Stimulated activated CD8-positive, alpha-beta memory T cell treated with anti-CD3 and anti-CD28 coated beads, Interleukin-7, amount 100 ng/mL, for 4 hours (primary cell): ENCODE results near the gene APOA5.
"Not testable (repeated sequence)": the region's sequence is repeated elsewhere in the genome, so short reads cannot be mapped to it uniquely, and the experiment has no call there.

ENCODE experiments used
- DNase-seq, 2 donors: peaks; one replicate each; pipeline ENCODE4 v3.0.0-alpha.2; 2020; ENCODE audit warnings: low read depth in 2 of 2

APOA5 gene

GRCh38 chr11:116827461-116827860 is 35.8 kb upstream of the APOA5 start:
- DNase-seq: no peak

GRCh38 chr11:116826751-116827431 is 35.2 kb upstream of the APOA5 start:
- DNase-seq: no peak

- DNase-seq: no peak
Measured at GRCh38 chr11:116825854-116826750, 34.4 kb upstream of the APOA5 start.

GRCh38 chr11:116825434-116825833 is 33.8 kb upstream of the APOA5 start:
- DNase-seq: no peak

- no peak for DNase-seq
Measured at GRCh38 chr11:116823031-116823843, 31.6 kb upstream of the APOA5 start, which contains the start of gene APOA4. APOA4 (minus strand) TSS chr11:116823304; CDS start chr11:116823191, 113 bp downstream.

- DNase-seq: no peak
Measured at GRCh38 chr11:116822575-116822974, 30.9 kb upstream of the APOA5 start.

GRCh38 chr11:116821050-116821918 is 29.6 kb upstream of the APOA5 start:
- DNase-seq: no peak

- no peak for DNase-seq
Measured at GRCh38 chr11:116819049-116819448, 27.4 kb upstream of the APOA5 start.

GRCh38 chr11:116814502-116814901 is 22.8 kb upstream of the APOA5 start:
- DNase-seq: no peak

- no peak for DNase-seq
Measured at GRCh38 chr11:116813781-116814471, 22.2 kb upstream of the APOA5 start.

- DNase-seq: no peak
Measured at GRCh38 chr11:116813170-116813569, 21.5 kb upstream of the APOA5 start.

GRCh38 chr11:116812109-116812508 is 20.4 kb upstream of the APOA5 start:
- no peak for DNase-seq

- no peak for DNase-seq
Measured at GRCh38 chr11:116811194-116811593, 19.5 kb upstream of the APOA5 start.

GRCh38 chr11:116808262-116809175 is 16.8 kb upstream of the APOA5 start:
- DNase-seq: no peak

- DNase-seq: no peak
Measured at GRCh38 chr11:116807601-116808261, 16.1 kb upstream of the APOA5 start.

GRCh38 chr11:116804001-116804400 is 12.3 kb upstream of the APOA5 start:
- no peak for DNase-seq

- DNase-seq: not testable (repeated sequence)
Measured at GRCh38 chr11:116801662-116802061, 10.0 kb upstream of the APOA5 start.

GRCh38 chr11:116800610-116801009 is 8.9 kb upstream of the APOA5 start:
- DNase-seq: no peak

GRCh38 chr11:116798368-116798767 is 6.7 kb upstream of the APOA5 start:
- no peak for DNase-seq
